HCT116 (cell line): Measurements from ENCODE around the gene BCAR1. TPM values are rescaled to one million over a fixed set of nuclear protein-coding genes. Genes with fewer than 3 reads are reported as not detected.

Experiments
- ATAC-seq: fragments of 200-7000 bp; cut with Tn5 transposase; 2 replicates; pipeline ENCODE4 v1.9.1; 2020; ENCODE audit warnings: mild to moderate bottlenecking, moderate library complexity
- BruUV-seq: library from RNA; stranded (reverse); fragments of 400-500 nt; replicated peaks from 2 replicates; lab custom pipeline; 2021; lab: Mats Ljungman, UMichigan
- CTCF ChIA-PET: fragments of 300-600 bp; sonication (Branson Sonifier 250); formaldehyde crosslinking; loops from one replicate; lab custom pipeline; 2021; ENCODE audit warnings: antibody characterized with exemption; lab: Charles Lee
- POLR2A ChIA-PET: fragments of 300-600, 350-600 bp; sonication (Branson Sonifier 250); formaldehyde crosslinking; loops from one replicate; lab custom pipeline; 2021; ENCODE audit warnings: antibody characterized with exemption; lab: Charles Lee
- RAD21 ChIA-PET, 2 experiments: fragments of 300-600 bp; sonication (Branson Sonifier 250); formaldehyde crosslinking; loops; one replicate each; lab custom pipeline; 2023; ENCODE audit warnings: low total read pairs in 2 of 2; ENCODE audit not compliant: uncharacterized antibody in 2 of 2, unreplicated experiment in 2 of 2, low non-redundant PET in 1 of 2; lab: Charles Lee
- DNase-seq: peaks from one replicate; pipeline ENCODE4 v3.0.0-alpha.2; 2010; ENCODE audit warnings: low read depth, low spot score
- H2AFZ ChIP-seq: fragments of 200-600 bp; shearing (Covaris generic), sonication (generic); 2 replicates; pipeline ENCODE4 v1.6.1; 2017; ENCODE audit warnings: low read depth, mixed run types, mixed read lengths, antibody characterized with exemption, low read length; ENCODE audit not compliant: poor library complexity, severe bottlenecking
- H3K27ac ChIP-seq: 2 replicates; pipeline ENCODE4 v1.5.1; 2012; ENCODE audit warnings: low read depth, low read length
- H3K27me3 ChIP-seq: fragments of 200-600 bp; sonication (generic); 2 replicates; pipeline ENCODE4 v1.6.1; 2016; ENCODE audit warnings: mixed run types, low read length, mixed read lengths; ENCODE audit not compliant: insufficient read depth
- H3K36me3 ChIP-seq, 2 experiments: fragments of 200-500 bp in 1 of 2; fragments of 200-600 bp in 1 of 2; sonication (Bioruptor generic) in 1 of 2; sonication (generic) in 1 of 2; 2 replicates each; pipeline versions ENCODE4 v1.5.1 to v1.6.1; 2014 to 2016; ENCODE audit warnings: low read length in 2 of 2, inconsistent platforms in 1 of 2, mixed read lengths in 1 of 2, mixed run types in 1 of 2; ENCODE audit not compliant: insufficient read depth in 2 of 2, control insufficient read depth in 1 of 2
- H3K4me1 ChIP-seq, 2 experiments: fragments of 200-600 bp in 1 of 2; sonication (generic) in 1 of 2; 2 replicates each; pipeline versions ENCODE4 v1.5.1 to v1.6.1; 2012 to 2017; ENCODE audit warnings: low read length in 2 of 2, inconsistent platforms in 1 of 2, mild to moderate bottlenecking in 1 of 2, mixed read lengths in 1 of 2, mixed run types in 1 of 2, moderate library complexity in 1 of 2; ENCODE audit not compliant: insufficient read depth in 2 of 2, control insufficient read depth in 1 of 2
- H3K4me2 ChIP-seq: fragments of 200-600 bp; sonication (generic); 2 replicates; pipeline ENCODE4 v1.6.1; 2017; ENCODE audit warnings: mixed run types, low read length, mixed read lengths
- H3K4me3 ChIP-seq, 2 experiments: fragments of 200-600 bp in 1 of 2; sonication (generic) in 1 of 2; replicated peaks in 1 of 2; 2 replicates each; pipeline ENCODE4 v1.5.1; 2011 to 2016; ENCODE audit warnings: low read length in 2 of 2, control low read depth in 1 of 2, low read depth in 1 of 2, mild to moderate bottlenecking in 1 of 2, mixed read lengths in 1 of 2, mixed run types in 1 of 2
- H3K79me2 ChIP-seq: fragments of 200-600 bp; sonication (generic); 2 replicates; pipeline ENCODE4 v1.6.1; 2017; ENCODE audit warnings: mild to moderate bottlenecking, mixed run types, low read length, moderate library complexity, mixed read lengths; ENCODE audit not compliant: insufficient read depth
- H3K9ac ChIP-seq: fragments of 200-600 bp; sonication (generic); 2 replicates; pipeline ENCODE4 v1.6.1; 2016; ENCODE audit warnings: low read length, mixed read lengths
- H3K9me2 ChIP-seq: fragments of 200-600 bp; sonication (generic), shearing (Covaris generic); 2 replicates; pipeline ENCODE4 v1.6.1; 2017; ENCODE audit warnings: mixed run types, mild to moderate bottlenecking, moderate library complexity; ENCODE audit not compliant: insufficient read depth
- H3K9me3 ChIP-seq, 2 experiments: fragments of 200-500 bp in 1 of 2; fragments of 200-600 bp in 1 of 2; sonication (Bioruptor generic) in 1 of 2; sonication (generic) in 1 of 2; 2 replicates each; pipeline ENCODE4 v1.6.1; 2014 to 2017; ENCODE audit warnings: low read length in 2 of 2, mixed read lengths in 2 of 2, inconsistent platforms in 1 of 2, low read depth in 1 of 2, mild to moderate bottlenecking in 1 of 2, mixed run types in 1 of 2, moderate library complexity in 1 of 2; ENCODE audit not compliant: control insufficient read depth in 1 of 2, insufficient read depth in 1 of 2
- H4K20me1 ChIP-seq: fragments of 200-600 bp; sonication (generic), shearing (Covaris generic); 2 replicates; pipeline ENCODE4 v1.6.1; 2017; ENCODE audit warnings: mixed run types, mild to moderate bottlenecking, moderate library complexity; ENCODE audit not compliant: insufficient read depth
- ATF3 ChIP-seq: IDR thresholded peaks from 2 replicates; pipeline ENCODE4 v1.6.1; 2012
- CBX3 ChIP-seq: IDR thresholded peaks from 2 replicates; pipeline ENCODE4 v1.6.1; 2012; ENCODE audit warnings: low read depth
- CEBPB ChIP-seq: IDR thresholded peaks from 2 replicates; pipeline ENCODE4 v1.6.1; 2012; ENCODE audit warnings: low read depth
- CTCF ChIP-seq, 3 experiments: fragments of 200-600 bp in 1 of 3; sonication (generic) in 1 of 3; IDR thresholded peaks in 2 of 3; conservative IDR thresholded peaks in 1 of 3; 2 replicates each; pipeline ENCODE4 v1.5.1; 2012 to 2017; ENCODE audit warnings: low read depth in 2 of 3, low read length in 2 of 3, antibody characterized with exemption in 1 of 3, borderline replicate concordance in 1 of 3, control low read depth in 1 of 3, mild to moderate bottlenecking in 1 of 3, mixed read lengths in 1 of 3, mixed run types in 1 of 3, moderate library complexity in 1 of 3; ENCODE audit not compliant: insufficient read depth in 1 of 3
- EGR1 ChIP-seq: IDR thresholded peaks from 2 replicates; pipeline ENCODE4 v1.6.1; 2012; ENCODE audit warnings: low read depth
- ELF1 ChIP-seq: IDR thresholded peaks from 2 replicates; pipeline ENCODE4 v1.6.1; 2012; ENCODE audit warnings: low read depth, borderline replicate concordance
- EZH2 ChIP-seq: fragments of 200-600 bp; sonication (generic); IDR thresholded peaks from 2 replicates; pipeline ENCODE4 v1.6.1; 2017; ENCODE audit warnings: antibody characterized with exemption, mixed run types
- EZH2phosphoT487 ChIP-seq: fragments of 200-600 bp; IDR thresholded peaks from 2 replicates; pipeline ENCODE4 v1.6.1; 2018; ENCODE audit warnings: antibody characterized with exemption, borderline replicate concordance
- JUND ChIP-seq: IDR thresholded peaks from 2 replicates; pipeline ENCODE4 v1.6.1; 2012
- MAX ChIP-seq: IDR thresholded peaks from 2 replicates; pipeline ENCODE4 v1.6.1; 2012
- POLR2A ChIP-seq: IDR thresholded peaks from 2 replicates; pipeline ENCODE4 v1.7.0; 2011; ENCODE audit warnings: borderline replicate concordance; ENCODE audit not compliant: insufficient read depth, insufficient read length; ENCODE audit errors: extremely low read depth
- POLR2AphosphoS5 ChIP-seq: IDR thresholded peaks from 2 replicates; pipeline ENCODE4 v1.6.1; 2011; ENCODE audit warnings: mild to moderate bottlenecking, low read depth, low read length, moderate library complexity
- REST ChIP-seq: IDR thresholded peaks from 2 replicates; pipeline ENCODE4 v1.6.1; 2012; ENCODE audit warnings: low read depth
- SP1 ChIP-seq: IDR thresholded peaks from 2 replicates; pipeline ENCODE4 v1.6.1; 2012; ENCODE audit warnings: low read depth
- TCF7L2 ChIP-seq: IDR thresholded peaks from 2 replicates; pipeline ENCODE4 v1.7.0; 2011; ENCODE audit warnings: borderline replicate concordance, inconsistent platforms; ENCODE audit not compliant: insufficient read depth, insufficient read length; ENCODE audit errors: extremely low read depth
- YY1 ChIP-seq: IDR thresholded peaks from 2 replicates; pipeline ENCODE4 v1.6.1; 2011; ENCODE audit warnings: low read length, low read depth, moderate library complexity, mild to moderate bottlenecking; ENCODE audit not compliant: insufficient replicate concordance; ENCODE audit errors: extremely low read depth
- ZBTB33 ChIP-seq: IDR thresholded peaks from 2 replicates; pipeline ENCODE4 v1.6.1; 2011; ENCODE audit warnings: mild to moderate bottlenecking, low read length, moderate library complexity; ENCODE audit not compliant: insufficient replicate concordance; ENCODE audit errors: extremely low read depth
- ZFX ChIP-seq: fragments of 450-650 bp; IDR thresholded peaks from 2 replicates; pipeline ENCODE4 v1.6.1; 2017
- ZNF274 ChIP-seq: fragments of 200-500 bp; sonication (Bioruptor generic); IDR thresholded peaks from 2 replicates; pipeline ENCODE4 v1.6.1; 2014; ENCODE audit warnings: mild to moderate bottlenecking, low read depth, low read length, inconsistent platforms
- intact Hi-C: fragments of 100-400 bp; cut with micrococcal nuclease; formaldehyde crosslinking; loops from 2 replicates; pipeline ENCODE4 v1.10.0; 2022
- total RNA-seq: library from RNA; stranded (reverse); gene quantifications from one replicate; pipeline ENCODE4 v1.2.1, GENCODE V29; 2021; ENCODE audit not compliant: unreplicated experiment

Gene BCAR1
- total RNA-seq, 1 experiment from 2014 or later, result 49.6 TPM

GRCh38 chr16:75281826-75282225, 30.4 kb upstream of the BCAR1 start:
- RAD21 ChIA-PET, result interaction anchor here in 1 of 2 experiments (1.5 kb wide), 1 partner anchor 48 kb away, joined by 4 read pairs; no protein-coding TSS in a partner anchor

More at GRCh38 chr16:75281826-75282225, 30.4 kb upstream of the BCAR1 start:
- H3K4me3 ChIP-seq, result no peak overlapping the region
- H3K4me1 ChIP-seq, result peaks cover 3 to 4% of the 10 kb centered on the region in 2 experiments; a peak in 2 of 4 replicates
- no TSS peak for BruUV-seq
- no peaks in the 10 kb centered on the region for H3K79me2 ChIP-seq
- H3K27ac ChIP-seq, result no peak overlapping the region
- no peak overlapping the region for H3K9ac ChIP-seq
- ATAC-seq, result no peak
- H4K20me1 ChIP-seq, result no peaks in the 10 kb centered on the region
- no peaks in the 10 kb centered on the region for H3K27me3 ChIP-seq
- intact Hi-C loops, result no loop called here
- H3K4me2 ChIP-seq, result no peak overlapping the region
- H3K9me2 ChIP-seq, result no peaks in the 10 kb centered on the region
- POLR2A ChIA-PET, result no interaction called here
- H2AFZ ChIP-seq, result no peak overlapping the region
- no peak for DNase-seq
- H3K36me3 ChIP-seq, result no peaks in the 10 kb centered on the region
- no peak for TF ChIP-seq CBX3
- TF ChIP-seq ATF3, result no peak
- TF ChIP-seq EZH2phosphoT487, result no peak
- no peak for TF ChIP-seq CEBPB
- no peak for TF ChIP-seq YY1
- TF ChIP-seq ELF1, result no peak
- no peak for TF ChIP-seq ZNF274
- no peak for TF ChIP-seq SP1
- TF ChIP-seq TCF7L2, result no peak
- TF ChIP-seq REST, result no peak
- no peak for TF ChIP-seq MAX
- TF ChIP-seq POLR2AphosphoS5, result no peak
- no peak for TF ChIP-seq EGR1
- TF ChIP-seq JUND, result no peak
- no peak for TF ChIP-seq POLR2A
- no peak for TF ChIP-seq ZBTB33
- TF ChIP-seq ZFX, result no peak
- no peak for TF ChIP-seq CTCF (IDR thresholded peaks at IDR 0.05 in 2 of 3, conservative IDR thresholded peaks at IDR 0.05 in 1 of 3; ENCODE audit: borderline replicate concordance in 1 of 3, insufficient read depth in 1 of 3, low read depth in 2 of 3, low read length in 2 of 3)
- no peak for TF ChIP-seq EZH2
- CTCF ChIA-PET, result interaction anchor here (0.9 kb wide), 1 partner anchor 9 kb away, joined by 3 read pairs; no protein-coding TSS in a partner anchor
- H3K9me3 ChIP-seq, result no peaks in the 10 kb centered on the region
